ENCODE results near the gene STK17B. TPM values are rescaled to one million over a fixed set of nuclear protein-coding genes. Genes with fewer than 3 reads are reported as not detected.

The STK17B gene
- total and polyA plus RNA-seq, 2 of the 13 experiments (the other 11 are each of a cell fraction or from before 2014, with no cell fraction given) = 1.6 to 4.5 TPM

- TF ChIP-seq ISL2 (CRISPR knock-in tag; IDR thresholded peaks at IDR 0.05) (peak; percentile 59; the same call in 1 of the 2 replicates), ZNF335 (CRISPR knock-in tag; IDR thresholded peaks at IDR 0.05) (no peak), CAMTA2 (CRISPR knock-in tag; IDR thresholded peaks at IDR 0.05; ENCODE audit: borderline replicate concordance) (no peak), NRL (CRISPR knock-in tag; IDR thresholded peaks at IDR 0.05; ENCODE audit: borderline replicate concordance) (no peak), ZBTB38 (CRISPR knock-in tag; IDR thresholded peaks at IDR 0.05) (no peak), JDP2 (CRISPR knock-in tag; IDR thresholded peaks at IDR 0.05; ENCODE audit: borderline replicate concordance) (no peak), RBM22 (optimal IDR thresholded peaks at IDR 0.05; ENCODE audit: low read length) (no peak), NCOA1 (CRISPR knock-in tag; IDR thresholded peaks at IDR 0.05) (no peak), FOXK1 (CRISPR knock-in tag; IDR thresholded peaks at IDR 0.05; ENCODE audit: borderline replicate concordance, low read depth) (peak; percentile 49; the same call in 1 of the 2 replicates), ZNF432 (CRISPR knock-in tag; IDR thresholded peaks at IDR 0.05; ENCODE audit: borderline replicate concordance) (no peak), ZNF614 (CRISPR knock-in tag; IDR thresholded peaks at IDR 0.05; ENCODE audit: borderline replicate concordance) (peak; percentile 76; the same call in 1 of the 2 replicates), NPAS2 (CRISPR knock-in tag; IDR thresholded peaks at IDR 0.05; ENCODE audit: borderline replicate concordance) (no peak), CEBPB (IDR thresholded peaks at IDR 0.05; ENCODE audit: borderline replicate concordance, low read depth, low read length) (peak; percentile 91), HNF1A (IDR thresholded peaks at IDR 0.05; ENCODE audit: low read depth) (no peak), HNF1A (CRISPR knock-in tag; IDR thresholded peaks at IDR 0.05; ENCODE audit: borderline replicate concordance) (no peak), SRSF9 (IDR thresholded peaks at IDR 0.05; ENCODE audit: borderline replicate concordance, insufficient read depth, low read depth, low read length, poor library complexity, severe bottlenecking) (no peak), ZNF703 (CRISPR knock-in tag; IDR thresholded peaks at IDR 0.05; ENCODE audit: borderline replicate concordance) (no peak), ZNF230 (CRISPR knock-in tag; IDR thresholded peaks at IDR 0.05) (no peak), THYN1 (CRISPR knock-in tag; IDR thresholded peaks at IDR 0.05; ENCODE audit: borderline replicate concordance, low read depth) (no peak), ZNF264 (CRISPR knock-in tag; IDR thresholded peaks at IDR 0.05) (0 out of 2 replicates have a peak, but pooled peaks have one; percentile 32)
- TF ChIP-seq, protein P1, sequence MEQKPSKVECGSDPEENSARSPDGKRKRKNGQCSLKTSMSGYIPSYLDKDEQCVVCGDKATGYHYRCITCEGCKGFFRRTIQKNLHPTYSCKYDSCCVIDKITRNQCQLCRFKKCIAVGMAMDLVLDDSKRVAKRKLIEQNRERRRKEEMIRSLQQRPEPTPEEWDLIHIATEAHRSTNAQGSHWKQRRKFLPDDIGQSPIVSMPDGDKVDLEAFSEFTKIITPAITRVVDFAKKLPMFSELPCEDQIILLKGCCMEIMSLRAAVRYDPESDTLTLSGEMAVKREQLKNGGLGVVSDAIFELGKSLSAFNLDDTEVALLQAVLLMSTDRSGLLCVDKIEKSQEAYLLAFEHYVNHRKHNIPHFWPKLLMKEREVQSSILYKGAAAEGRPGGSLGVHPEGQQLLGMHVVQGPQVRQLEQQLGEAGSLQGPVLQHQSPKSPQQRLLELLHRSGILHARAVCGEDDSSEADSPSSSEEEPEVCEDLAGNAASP (CRISPR knock-in tag; IDR thresholded peaks at IDR 0.05; ENCODE audit: borderline replicate concordance) = peak; percentile 89; the same call in 1 of the 2 replicates
Measured at GRCh38 chr2:196088203-196088602, 83.2 kb downstream of the STK17B start (continued).

Data from HepG2 (cell line).